ENCODE data around the gene DAPK1.

DAPK1 gene

DNA sequence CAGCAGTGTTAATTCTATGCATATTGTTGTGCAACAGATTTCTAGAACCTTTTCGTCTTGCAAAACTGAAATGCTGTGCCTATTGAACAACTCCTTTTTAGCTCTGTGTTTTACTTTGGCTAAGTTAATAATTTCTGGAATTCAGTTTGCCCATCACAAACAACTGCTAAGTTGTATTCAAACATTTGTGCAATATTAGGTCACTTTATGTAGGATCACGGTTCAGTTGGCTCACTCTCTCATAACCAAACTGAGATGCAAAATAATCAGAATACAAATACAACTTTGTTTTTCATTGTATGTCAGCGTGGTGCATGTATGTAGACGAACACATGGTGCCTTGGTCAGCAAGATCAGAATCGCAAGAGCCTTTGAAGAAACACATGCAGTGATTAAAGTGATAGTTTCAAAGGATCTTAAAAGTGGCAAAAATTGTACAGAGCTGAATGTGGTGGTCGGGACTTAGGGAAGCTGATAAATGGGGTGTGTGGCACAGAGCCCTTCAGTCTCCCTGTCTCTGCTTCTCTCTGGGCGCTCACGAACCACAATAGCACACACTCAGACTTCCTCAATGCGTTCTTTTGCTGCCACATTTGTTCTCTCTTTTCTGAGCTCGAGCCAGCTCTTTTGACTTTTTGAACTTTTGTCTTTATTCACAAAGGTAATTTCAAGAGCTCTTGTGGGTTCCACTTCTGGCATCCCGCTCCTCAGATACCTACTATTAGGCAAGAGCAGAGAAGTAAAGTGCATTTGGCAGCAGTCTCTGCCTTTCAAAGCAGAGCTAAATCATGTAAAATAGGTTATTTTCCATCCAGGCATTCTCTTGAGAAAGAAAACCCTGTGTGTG, 115.8 kb downstream of the DAPK1 start:
- DNase-seq (ENCODE audit: low spot score): no peak

DNA sequence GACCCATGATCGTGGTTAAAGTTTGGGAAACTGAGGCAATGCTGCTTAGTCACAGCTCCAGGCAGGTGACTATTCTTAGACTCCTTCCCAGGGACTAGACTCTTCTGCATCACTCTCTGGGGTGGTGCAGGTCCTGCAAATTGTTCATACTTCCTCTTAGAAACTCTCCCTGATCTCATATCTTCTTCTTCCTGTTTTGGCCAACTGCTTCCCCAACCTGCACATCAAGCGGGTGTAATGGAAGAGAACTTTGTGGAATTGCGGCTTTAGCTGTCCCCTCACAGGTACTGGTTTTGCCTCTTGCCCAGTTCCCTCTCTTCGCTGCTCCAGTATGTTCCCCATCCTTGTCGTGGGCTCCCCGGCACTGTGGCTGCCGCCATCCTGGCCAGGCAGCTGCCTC, 116.7 kb downstream of the DAPK1 start:
- no peak for DNase-seq (ENCODE audit: low spot score)

DNA sequence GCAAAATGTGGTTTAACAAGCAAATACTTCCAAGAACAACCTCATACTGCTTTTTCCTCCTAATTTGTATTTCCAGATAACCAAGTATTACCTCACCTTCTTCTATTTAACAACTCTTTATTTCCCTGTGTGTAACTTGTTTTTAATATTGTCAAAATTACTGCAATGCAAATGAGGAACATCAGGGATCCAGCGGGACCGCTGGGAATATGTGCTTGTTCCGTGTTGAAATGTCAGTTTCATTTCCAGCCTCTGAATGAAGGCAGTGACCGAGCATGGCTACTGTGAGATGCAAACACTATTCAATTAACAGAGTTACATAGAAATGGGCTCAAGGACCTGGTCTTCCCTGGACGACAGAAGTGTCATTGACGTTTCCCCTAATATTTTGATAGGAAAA, 117.5 kb downstream of the DAPK1 start:
- no peak for DNase-seq (ENCODE audit: low spot score)

DNA sequence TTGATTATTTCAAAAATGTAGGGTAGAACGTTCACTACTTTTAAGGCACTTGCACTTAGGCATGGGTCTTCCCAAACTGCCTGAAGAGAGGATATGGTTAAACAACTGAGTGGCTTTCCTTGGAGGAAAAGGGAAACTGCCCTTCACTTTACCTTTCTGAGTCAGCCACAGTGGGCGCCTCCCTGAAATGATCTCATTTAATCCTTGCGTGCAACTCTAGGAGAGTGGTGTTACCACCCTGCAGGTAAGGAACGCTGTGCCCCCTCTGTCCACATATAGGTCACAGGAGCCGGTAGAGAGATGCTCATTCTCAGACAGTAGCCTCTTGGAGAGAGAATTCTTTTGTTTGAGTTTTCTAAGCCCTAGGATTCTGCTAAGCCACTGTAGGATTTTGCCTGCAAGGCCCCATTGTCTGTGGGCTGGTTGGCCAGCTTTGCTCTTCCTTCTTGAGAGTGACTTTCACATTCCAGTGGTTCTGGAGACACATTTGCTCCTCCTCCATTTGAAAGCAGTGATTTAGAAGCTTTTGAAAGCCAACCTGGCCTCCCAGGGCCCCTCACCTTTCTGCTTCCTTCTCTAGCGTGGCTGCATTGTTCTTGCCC, 118.0 kb downstream of the DAPK1 start:
- DNase-seq (ENCODE audit: low spot score): no peak

DNA sequence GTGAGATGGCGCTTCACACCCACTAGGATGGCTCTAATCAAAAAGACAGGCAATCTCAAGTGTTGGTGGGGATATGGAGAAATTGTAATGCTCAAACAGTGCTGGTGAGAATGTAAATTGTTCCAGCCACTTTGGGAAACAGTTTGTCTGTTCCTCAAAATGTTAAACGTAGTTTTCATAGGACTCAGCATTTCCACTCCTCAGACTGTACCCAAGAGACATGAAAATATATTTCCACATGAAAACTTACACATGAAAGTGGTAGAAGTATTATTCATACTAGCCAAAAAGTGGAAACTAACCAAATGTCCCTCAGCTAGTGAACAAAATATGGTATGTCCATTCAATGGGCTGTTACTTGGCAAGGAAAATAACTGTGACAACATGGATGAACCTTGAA, 120.6 kb downstream of the DAPK1 start:
- no peak for DNase-seq (ENCODE audit: low spot score)

DNA sequence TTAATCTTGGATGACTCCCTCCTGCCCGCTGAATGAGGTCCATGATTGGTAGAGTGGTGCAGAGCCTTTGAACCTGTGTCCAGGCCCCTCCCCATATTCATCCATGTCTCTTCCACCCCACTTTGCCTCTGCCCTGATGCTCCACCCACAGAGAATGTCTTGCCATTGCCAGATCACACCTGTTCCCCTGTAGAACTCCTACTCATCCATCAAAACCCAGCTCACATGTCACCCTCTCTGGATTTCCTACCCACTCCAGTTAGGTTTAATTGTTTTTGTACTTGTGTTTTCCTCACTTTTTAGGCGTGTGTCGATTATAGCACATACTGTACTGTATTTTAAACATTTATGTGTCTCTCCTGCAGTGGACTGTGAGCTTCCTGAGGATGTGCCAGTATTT, 121.3 kb downstream of the DAPK1 start:
- DNase-seq (ENCODE audit: low spot score): no peak

DNA sequence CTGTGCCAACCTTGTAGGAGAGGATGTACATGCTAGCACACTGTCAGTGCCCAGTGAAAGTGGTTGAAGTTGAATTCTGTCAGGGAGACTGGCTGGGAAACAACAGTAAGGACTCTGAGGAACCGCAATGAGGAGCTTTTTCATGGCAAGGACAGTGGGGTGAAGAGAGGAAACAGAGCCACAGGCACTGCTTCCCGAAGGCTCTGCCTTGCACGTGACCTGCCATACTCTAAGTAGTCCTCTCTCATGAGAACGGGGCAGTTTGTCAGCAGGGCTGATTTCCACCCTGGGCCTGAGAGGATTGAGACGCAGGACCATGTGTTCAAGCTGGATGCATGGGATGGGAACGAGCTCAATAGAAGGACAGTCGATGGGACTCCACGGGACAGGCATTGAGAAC, 121.7 kb downstream of the DAPK1 start:
- no peak for DNase-seq (ENCODE audit: low spot score)

DNA sequence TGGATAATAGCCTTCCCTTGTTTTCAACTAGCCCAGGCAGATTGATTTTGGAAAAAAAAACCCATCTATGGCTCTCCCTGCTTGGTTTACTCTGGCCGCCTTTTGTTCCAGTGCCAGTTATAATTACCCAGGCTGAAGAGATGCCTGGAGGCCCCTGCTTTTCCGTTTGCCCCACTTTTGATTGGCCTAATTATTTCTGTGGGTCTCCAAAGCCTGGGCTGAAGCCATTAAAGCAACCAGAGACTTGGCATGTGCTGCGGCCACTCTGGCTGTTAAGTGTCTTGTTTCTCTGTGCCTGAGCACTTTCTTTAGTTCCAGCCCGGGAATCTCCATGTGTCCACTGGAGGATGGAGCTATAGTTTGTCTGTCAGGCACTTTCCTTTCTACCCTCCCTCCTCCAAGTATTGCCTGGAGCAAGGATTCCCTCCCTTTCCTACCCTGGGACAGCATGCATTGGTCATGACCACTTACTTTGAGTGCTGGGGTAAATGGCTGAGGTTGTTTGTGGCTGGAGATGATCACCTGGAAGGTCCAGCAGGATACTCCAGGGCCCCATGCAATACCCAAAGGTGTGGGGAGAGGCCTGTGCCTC, 123.2 kb downstream of the DAPK1 start:
- no peak for DNase-seq (ENCODE audit: low spot score)

DNA sequence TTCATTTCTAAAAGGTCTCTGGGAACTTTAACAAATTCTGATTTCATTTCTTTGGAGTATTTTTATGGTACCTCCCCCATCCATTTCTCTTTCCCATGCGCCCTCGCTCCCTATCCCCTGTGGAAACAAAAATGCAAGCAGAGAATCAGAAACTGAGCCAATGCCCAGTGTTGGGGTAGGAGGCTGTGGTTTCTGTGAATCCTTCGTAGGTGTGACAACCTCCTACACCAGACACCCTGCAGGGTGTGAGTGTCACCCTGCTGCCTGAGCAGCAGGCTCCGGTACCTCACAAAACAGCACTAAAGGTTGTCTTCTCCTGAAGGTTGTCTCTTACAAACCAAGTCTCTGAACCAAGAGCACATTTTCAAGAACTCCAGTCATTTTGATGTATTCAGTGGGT, 124.4 kb downstream of the DAPK1 start:
- DNase-seq (ENCODE audit: low spot score): no peak

DNA sequence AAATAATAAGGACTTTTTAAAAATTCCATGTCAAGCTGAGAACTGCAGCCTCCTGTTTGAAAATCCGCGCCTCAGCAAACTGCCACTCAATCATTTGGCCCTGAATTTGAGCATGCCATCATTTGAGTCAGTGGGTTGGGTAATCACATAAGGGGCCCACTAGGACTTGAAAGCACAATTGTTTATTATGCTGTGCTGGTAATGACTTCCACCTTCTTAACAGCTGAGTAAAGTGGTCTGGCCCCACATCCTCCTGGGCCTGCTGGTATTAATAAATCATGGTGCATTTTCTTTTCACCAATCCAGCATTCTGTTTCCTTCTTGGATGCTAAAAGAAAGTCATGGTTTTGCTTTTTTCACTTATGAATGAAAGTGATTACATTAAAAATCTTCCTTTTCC, 125.3 kb downstream of the DAPK1 start:
- DNase-seq (ENCODE audit: low spot score): no peak

DNA sequence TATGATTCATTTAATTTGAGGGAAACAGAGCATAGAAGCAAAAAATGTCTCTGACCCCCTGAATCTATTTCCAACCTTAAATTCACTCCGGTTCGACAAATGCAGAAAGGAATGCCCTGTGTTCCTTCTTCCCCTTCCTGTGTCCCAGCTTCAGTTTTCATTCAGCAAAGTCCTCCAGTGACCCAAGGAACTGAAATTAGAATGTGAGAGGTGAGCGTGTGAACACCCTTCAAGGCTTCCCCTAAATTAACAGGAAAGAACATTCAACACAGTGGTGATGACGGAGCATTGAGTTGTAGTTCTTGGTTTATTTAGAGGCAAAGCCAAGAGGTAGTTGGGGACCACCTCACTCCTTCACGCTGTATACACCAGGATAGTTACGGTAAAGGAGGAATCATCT, 130.7 kb downstream of the DAPK1 start:
- DNase-seq (ENCODE audit: low spot score): no peak

DNA sequence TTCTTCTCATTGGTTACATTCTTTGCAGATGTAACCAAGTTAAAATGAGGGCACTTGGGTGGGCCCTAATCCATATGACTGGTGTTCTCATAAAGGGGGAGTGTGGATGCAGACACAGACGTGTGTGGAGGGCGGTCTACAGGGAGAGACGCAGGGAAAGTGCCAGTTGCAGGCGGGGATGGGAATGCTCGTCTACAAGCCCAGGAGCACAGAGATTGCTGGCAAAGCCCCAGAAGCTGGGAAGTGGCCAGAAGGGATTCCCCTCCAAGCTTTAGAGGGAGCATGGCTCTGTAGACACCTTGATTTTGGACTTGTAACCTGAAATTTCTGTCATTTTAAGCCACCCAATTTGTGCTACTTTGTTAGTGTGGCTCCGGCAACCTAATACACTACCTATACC, 131.4 kb downstream of the DAPK1 start:
- DNase-seq (ENCODE audit: low spot score): no peak

DNA sequence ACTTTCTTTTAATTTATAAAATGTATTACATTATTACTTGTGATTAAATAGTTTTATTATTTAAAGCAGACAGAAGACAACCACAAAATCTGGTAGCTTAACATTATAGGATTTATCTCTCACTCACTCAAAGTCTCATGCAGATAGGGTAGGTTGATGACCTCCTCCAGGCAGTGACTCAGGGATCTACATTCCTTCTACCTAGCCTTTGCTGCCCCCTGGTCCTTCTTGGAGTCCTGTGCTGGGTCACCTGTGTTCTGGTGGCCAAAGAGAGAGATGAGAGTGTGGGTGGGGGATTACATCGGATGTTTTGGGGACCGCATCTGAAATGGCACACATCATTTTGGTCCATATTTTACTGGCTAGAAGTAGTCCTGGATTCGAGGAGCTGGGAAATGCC, 132.6 kb downstream of the DAPK1 start:
- no peak for DNase-seq (ENCODE audit: low spot score)

DNA sequence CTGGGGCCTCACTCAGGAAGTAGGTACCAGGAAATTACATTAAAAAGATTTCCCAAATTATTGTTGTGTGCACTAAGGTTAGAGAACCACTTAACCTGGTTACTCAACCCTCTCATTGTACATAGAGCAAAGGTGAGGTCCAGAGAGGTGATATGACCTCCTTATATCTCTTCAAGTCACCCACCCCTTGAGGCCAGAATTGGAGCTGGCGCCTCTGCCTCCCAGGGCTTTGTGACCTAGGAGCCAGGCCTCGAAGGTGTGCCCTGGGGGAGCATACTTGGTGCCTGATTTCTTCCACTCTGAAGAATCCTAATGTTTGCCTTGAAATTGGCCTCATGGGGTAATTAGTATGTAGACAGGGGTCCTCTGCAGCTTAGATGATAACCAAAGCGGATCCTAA, 133.2 kb downstream of the DAPK1 start:
- no peak for DNase-seq (ENCODE audit: low spot score)

DNA sequence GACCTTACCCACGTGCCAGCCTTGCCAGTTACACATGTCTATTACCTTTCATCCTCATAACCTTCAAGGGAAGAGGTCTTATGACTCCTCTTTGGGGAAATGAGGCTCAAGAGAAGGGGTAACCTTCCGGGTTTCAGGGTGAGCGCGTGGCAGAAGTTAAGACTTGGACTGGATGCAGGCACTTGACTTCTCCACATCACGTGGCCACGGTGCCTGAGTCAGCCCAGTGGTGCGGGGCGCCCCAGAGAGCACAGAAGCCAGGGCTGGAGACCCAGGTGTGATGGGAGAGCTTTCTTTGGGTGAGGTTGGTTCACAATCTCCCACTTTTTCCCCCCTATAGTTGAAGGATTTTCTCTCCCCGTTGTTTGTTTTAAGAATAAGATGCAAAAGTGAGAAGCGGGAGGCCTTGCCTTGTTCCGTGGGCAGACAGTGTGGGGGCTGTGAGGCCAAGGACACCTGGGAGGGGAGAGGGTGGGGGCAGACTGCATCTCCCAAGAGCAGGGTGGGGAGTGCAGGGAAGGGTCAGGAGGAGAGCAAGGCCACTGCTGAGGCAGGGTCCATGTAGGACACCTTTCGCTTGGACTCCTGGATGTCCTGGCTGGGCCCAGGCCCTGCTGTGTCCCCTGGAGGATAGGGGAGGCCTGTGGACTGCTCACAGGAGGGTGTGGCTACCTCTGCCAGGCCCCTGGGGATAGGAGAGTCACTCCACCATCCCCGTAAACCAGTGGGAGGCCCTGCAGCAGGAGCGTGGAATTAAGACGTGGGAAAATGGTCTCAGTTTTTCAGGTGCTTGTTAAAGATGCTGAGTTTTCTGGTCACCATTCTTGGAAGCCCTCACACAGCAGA, 138.2 kb downstream of the DAPK1 start:
- no peak for DNase-seq (ENCODE audit: low spot score)

DNA sequence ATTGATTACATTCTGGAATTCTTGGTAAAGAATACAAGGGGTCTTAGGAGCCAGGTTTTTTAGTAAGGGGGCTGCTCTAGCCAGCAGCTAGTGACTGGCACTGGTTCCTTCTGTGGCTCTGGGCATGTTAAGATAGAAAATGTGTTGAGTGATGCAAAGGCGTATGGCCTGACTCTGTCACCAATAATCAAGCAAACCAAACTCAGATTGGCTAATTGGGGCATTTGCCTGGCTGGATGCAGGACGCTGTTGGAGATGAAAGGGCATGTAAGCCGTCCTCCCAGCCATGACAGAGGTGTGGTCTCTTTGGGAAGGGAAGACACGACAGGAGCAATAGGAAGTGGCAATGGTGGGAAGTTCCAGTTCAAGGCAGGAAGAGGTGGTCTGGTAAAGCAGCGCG, 140.6 kb downstream of the DAPK1 start:
- no peak for DNase-seq (ENCODE audit: low spot score)

DNA sequence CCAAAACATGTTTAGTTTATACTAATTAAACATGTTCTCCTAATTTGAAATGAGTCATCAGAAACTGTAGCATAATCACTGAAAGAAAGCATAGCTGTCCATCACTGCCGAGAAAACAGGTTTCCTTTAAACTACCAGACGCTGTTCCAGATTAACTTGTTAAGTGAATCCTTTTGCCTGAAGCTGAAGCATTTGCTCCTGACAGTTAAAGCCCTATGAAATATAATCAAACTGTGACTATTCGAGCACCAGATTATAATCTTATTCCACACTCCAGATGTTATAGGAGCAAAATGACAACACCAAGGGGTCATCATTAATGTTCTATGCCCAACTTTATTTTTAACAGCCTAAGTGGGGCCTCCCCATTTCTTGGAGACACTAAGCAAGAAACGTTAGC, 142.3 kb downstream of the DAPK1 start:
- no peak for DNase-seq (ENCODE audit: low spot score)

DNA sequence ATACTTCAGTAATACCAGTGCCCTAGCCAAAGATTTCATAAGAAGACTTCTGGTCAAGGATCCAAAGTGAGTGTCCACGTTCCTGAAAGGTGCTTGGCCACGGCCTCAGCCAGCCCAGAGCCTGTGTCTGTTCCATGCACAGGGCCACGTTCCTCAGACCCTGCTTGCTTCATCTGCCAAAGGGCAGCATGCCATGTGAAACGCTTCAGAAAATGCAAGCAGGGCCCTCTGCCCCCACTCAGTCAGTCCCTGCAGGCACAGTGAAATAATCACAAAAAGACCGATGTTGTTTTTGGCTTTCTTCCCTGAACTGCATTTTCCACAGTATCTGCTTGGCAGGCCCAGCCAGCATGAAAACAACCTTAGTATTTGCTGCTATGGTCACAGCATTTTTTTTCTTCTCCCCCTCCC, 142.7 kb downstream of the DAPK1 start:
- DNase-seq (ENCODE audit: low spot score): no peak

DNA sequence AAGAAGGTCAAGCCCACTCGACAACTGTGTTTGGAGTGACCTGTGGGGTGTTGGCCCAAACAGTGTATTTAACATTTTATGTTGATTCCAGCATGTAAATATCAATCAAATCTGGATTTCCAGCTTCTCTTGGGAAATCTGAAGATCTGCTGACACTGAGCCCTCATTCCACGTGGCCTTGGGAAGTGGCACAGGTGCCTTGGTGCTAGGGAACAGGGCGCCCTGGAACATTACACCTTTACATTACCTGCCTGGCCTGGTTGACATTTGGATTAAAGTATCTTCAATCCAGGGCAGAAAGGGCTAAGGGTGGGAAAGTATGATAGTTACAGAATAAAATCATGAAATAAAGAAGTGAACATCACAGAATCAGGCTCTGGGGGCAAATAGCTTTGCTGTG, 143.4 kb downstream of the DAPK1 start:
- DNase-seq (ENCODE audit: low spot score): no peak

DNA sequence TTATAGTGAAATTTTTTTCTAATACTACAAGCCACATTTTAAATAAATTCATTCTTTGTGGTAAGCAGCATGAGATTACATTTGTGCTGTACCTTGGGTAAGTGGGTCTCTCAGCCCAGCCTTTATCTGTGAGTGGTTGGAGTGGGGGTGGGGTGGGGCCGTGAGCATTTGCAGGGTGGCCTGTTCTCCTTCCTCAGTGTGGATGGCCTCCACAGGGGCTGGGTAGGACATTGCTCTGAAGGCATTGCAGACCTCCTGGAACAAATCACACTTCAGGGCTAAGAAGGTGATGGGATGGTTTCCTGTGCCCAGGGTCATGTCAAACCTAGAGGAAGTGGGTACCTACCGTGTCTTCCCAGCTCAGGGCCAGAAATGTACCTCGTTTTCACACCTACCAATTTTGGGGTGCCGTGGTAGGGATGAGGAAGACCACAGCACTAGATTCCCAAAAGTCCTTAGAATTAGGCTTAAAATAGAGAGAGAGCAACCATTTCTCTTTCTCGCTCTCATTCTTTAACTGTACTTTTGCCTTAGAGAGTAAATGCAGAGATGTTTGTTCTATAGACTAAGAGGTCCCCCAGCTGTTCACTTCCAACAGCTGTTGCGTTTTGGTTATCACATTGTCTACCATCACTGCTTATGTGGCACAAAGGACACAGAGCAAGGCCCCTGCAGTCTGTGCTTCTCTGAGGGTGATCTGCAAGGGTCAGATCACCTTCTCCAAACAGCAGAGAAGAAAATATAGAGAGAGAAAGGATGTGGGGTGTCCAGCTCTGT, 144.9 kb downstream of the DAPK1 start:
- DNase-seq (ENCODE audit: low spot score): no peak

DNA sequence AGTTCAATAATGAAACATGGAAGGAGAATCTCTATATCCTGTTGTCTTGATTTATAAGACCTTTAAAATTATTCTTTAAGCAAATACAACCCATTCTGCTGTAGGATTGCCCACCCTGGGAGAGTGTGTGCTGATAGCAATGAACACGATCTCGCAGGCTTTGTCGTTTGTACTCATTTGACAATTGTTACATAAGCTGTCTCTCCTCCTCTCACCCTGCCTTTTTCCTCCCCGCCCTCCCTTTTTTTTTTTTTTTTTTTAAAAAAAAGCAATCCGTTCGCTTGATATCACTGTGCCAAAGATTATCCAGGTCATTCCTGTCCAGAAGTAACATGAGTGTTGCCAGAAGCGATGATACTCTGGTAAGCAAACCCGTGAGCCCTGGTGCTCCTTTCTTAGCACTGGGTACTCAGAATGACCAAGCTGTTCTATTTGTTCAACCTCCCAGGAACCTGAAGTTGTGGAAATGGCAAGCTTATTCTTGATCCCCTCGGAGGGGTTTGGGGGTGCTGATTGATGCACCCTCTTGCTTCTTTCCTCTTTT, 145.5 kb downstream of the DAPK1 start:
- no peak for DNase-seq (ENCODE audit: low spot score)

All from LoVo (cell line).